A549 (cell line): ENCODE data around the gene PPARA.

ENCODE experiments used
- CEBPB ChIP-seq, 2 experiments: fragments of >200 bp in 1 of 2; sonication (Bioruptor Twin) in 1 of 2; formaldehyde crosslinking in 1 of 2; IDR thresholded peaks; 2 replicates each; pipeline ENCODE4 v1.6.1; 2012 to 2016
- CHD2 ChIP-seq: fragments of 150-350 bp; IDR thresholded peaks from 2 replicates; pipeline ENCODE4 v1.6.1; 2014; ENCODE audit warnings: low read length; ENCODE audit not compliant: partially characterized antibody
- CTCF ChIP-seq: fragments of >200 bp; sonication (Bioruptor Twin); formaldehyde crosslinking; IDR thresholded peaks from 3 replicates; pipeline ENCODE4 v1.5.1; 2016
- E2F6 ChIP-seq: IDR thresholded peaks from 2 replicates; pipeline ENCODE4 v1.6.1; 2012; ENCODE audit warnings: low read depth, borderline replicate concordance
- ELK1 ChIP-seq: fragments of 150-350 bp; IDR thresholded peaks from 2 replicates; pipeline ENCODE4 v1.6.1; 2014; ENCODE audit warnings: low read depth, mild to moderate bottlenecking, low read length
- JUN ChIP-seq, 2 experiments: fragments of >200 bp; sonication (Bioruptor Twin); formaldehyde crosslinking; IDR thresholded peaks; 2 replicates in 1 of 2; 3 replicates in 1 of 2; pipeline ENCODE4 v1.6.1; 2016 to 2017
- MAX ChIP-seq: IDR thresholded peaks from 2 replicates; pipeline ENCODE4 v1.6.1; 2012
- POLR2A ChIP-seq: IDR thresholded peaks from 2 replicates; pipeline ENCODE4 v1.6.1; 2012; ENCODE audit warnings: mild to moderate bottlenecking, low read length
- USF2 ChIP-seq: fragments of 450-650 bp; IDR thresholded peaks from 2 replicates; pipeline ENCODE4 v1.6.1; 2014; ENCODE audit warnings: antibody characterized with exemption
- ZSCAN20 ChIP-seq: fragments of 250-450 bp; sonication (Bioruptor Pico); IDR thresholded peaks from 2 replicates; pipeline ENCODE4 v1.8.0; 2022; ENCODE audit warnings: mild to moderate bottlenecking, moderate library complexity

GRCh38 chr22:46121079-46121478, 29.2 kb upstream of the PPARA start:
- TF ChIP-seq POLR2A (no peak), CTCF (no peak), ZSCAN20 (CRISPR knock-in tag) (no peak), USF2 (no peak), JUN (IDR thresholded peaks at IDR 0.05) (no peak), E2F6 (no peak), MAX (no peak), CHD2 (no peak), CEBPB (IDR thresholded peaks at IDR 0.05) (no peak), ELK1 (no peak)
